ENCODE measurements around the gene SCARB2. TPM values are rescaled to one million over a fixed set of nuclear protein-coding genes. Genes with fewer than 3 reads are reported as not detected.

SCARB2 gene, protein sequence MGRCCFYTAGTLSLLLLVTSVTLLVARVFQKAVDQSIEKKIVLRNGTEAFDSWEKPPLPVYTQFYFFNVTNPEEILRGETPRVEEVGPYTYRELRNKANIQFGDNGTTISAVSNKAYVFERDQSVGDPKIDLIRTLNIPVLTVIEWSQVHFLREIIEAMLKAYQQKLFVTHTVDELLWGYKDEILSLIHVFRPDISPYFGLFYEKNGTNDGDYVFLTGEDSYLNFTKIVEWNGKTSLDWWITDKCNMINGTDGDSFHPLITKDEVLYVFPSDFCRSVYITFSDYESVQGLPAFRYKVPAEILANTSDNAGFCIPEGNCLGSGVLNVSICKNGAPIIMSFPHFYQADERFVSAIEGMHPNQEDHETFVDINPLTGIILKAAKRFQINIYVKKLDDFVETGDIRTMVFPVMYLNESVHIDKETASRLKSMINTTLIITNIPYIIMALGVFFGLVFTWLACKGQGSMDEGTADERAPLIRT
- total RNA-seq (2022; extraction: Qiagen RNA extraction; ENCODE audit: low read depth) = 40.6 to 57.3 TPM (median 53.1 TPM) in 5 replicates

DNA sequence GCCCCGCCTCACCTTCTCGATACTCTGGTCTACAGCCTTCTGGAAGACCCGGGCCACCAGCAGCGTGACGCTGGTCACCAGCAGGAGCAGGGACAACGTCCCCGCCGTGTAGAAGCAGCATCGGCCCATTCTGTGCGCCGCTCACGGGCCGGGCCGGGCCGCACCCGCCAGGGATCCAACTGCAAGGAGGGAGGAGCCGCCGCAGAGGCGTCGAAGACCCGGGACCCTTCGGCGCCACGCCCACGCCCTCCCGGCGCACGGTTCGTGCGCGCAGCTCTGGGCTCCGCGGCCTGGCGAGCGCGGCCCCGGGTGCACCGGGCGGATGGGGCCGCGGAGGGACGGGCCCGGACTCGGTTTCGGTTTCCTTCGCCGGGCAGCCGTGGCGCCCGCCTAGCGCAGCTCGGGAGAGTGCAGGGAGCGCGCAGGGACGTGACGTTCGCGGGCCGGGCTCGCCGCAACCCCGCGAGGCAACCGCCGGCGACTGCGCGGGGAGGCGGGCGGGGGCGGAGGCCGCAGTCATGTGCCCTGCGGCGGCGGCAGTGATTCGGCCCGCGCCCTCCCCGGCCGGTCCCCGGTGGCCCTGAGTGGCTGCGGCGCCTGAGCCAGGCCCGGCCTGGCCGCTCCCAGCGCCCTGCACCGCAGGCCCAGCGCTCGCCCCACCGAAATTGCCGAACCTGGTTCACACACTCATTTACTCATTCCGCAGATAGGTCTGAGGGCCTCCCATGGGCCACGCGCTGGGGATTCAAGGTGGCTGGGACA is at the start of gene SCARB2:
TSS of gene SCARB2 (minus strand) at position 410 of the 762 bp plus-strand sequence. CDS start at position 129, 281 bp downstream.

DNA sequence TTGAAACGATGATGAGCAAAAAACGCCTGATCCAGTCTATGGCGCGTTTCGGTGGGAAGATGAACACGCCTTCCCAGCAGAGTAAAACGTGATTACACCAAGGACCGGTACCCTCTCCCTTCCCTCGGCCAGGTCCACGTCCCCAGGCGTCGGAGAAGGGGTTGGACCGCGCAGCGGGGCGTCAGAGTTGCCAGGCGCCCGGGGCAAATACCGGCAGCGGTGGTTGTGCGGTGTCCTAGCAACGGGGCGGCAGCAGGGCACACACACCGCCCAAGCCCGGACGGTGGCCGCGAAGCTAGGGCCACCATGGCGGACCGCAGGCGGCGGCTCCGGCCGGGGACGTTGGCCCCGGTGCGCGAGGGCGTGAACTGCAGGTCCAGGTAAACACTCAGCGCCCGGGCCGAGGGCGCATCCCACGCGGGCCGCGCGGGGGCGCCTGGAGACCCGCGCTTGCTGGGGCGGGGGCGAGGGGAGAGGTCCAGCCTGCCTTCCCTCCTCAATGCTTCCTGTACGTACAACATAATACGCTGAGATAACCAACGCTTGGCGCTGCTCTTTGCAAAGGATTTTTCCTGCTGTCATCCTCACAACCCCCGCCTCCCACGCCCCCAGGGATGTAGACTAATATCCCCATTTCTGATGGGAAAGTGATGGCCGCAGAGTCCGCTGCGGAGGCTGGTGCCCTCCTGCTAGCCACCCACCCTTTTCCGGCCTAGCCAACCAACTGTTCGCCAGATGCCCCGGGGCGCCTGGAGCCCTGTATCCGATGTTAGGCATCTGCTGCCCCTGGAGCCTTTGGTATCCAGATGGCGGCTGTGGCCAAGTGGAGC is 38.0 kb upstream of the SCARB2 start, which contains the start of gene FAM47E:
TSS of gene FAM47E (plus strand) at position 281 of the 830 bp plus-strand sequence. CDS start at position 307, 26 bp downstream.

DNA sequence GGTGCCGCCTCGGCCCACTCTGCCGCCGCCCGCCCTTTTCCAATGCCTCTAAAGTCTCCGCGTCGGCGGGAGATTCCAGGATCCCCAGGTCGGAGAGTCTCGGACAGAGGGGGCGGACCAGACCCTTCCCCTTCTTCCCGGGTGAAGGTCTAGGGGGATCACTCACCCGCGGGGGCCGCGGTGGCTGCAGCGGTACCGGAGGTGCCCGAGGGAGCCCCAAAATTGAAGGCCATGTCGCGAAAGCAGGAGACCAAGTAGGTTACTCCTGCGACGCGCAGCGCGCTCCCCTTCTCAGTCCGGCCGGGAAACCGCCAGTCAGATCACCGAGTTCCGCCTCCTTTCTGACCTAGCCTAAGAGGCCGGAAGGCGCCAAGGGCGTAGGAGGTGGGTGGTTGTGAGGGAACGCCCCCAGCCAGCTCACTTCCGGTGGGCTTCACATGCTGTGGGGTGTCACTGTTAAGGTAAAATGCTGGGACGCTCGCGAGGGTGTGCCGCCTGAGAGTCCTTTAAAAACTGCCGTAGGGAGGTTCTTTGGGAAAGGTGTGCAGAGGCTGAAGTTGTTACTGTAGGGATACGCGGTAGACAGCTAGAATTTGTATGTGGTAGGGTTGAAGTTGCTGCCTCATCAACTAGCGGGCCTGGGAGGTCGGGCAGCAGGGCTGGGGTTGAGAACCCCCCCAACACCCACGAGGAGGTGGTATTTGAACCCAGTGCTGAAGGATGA is 65.3 kb downstream of the SCARB2 start, which contains the start of gene NUP54:
TSS of gene NUP54 (minus strand) at position 256 of the 724 bp plus-strand sequence. CDS start at position 233, 23 bp downstream.

Other genes starting within 250 kb of the SCARB2 start
- gene SDAD1, start 222.9 kb downstream of the SCARB2 start, total RNA-seq (2022; extraction: Qiagen RNA extraction; ENCODE audit: low read depth) = 13.7 to 19.9 TPM (median 14.1 TPM) in 5 replicates
- gene CXCL9, start 206.3 kb downstream of the SCARB2 start, total RNA-seq (2022; extraction: Qiagen RNA extraction; ENCODE audit: low read depth) = not detected in 5 replicates
- gene CXCL10, start 190.3 kb downstream of the SCARB2 start, total RNA-seq (2022; extraction: Qiagen RNA extraction; ENCODE audit: low read depth) = 0.07 to 0.27 TPM (median 0.12 TPM) in 3 of 5 replicates, not detected in the others
- gene CXCL11, start 177.8 kb downstream of the SCARB2 start, total RNA-seq (2022; extraction: Qiagen RNA extraction; ENCODE audit: low read depth) = 0.23 to 0.42 TPM (median 0.29 TPM) in 5 replicates
- not detected in 5 replicates for gene ART3, start 139.1 kb downstream of the SCARB2 start, total RNA-seq (2022; extraction: Qiagen RNA extraction; ENCODE audit: low read depth)
- gene NUP54, start 65.4 kb downstream of the SCARB2 start, total RNA-seq (2022; extraction: Qiagen RNA extraction; ENCODE audit: low read depth) = 24.9 to 43.7 TPM (median 26.4 TPM) in 5 replicates
- 0.08 to 0.23 TPM (median 0.08 TPM) in 3 of 5 replicates, not detected in the others for gene FAM47E, start 37.9 kb upstream of the SCARB2 start, total RNA-seq (2022; extraction: Qiagen RNA extraction; ENCODE audit: low read depth)
- 5.7 to 7.3 TPM (median 6.6 TPM) in 5 replicates for gene STBD1, start 92.9 kb upstream of the SCARB2 start, total RNA-seq (2022; extraction: Qiagen RNA extraction; ENCODE audit: low read depth)
- gene CCDC158, start 207.3 kb upstream of the SCARB2 start, total RNA-seq (2022; extraction: Qiagen RNA extraction; ENCODE audit: low read depth) = not detected in 5 replicates
- gene SHROOM3, start 221.4 kb upstream of the SCARB2 start, total RNA-seq (2022; extraction: Qiagen RNA extraction; ENCODE audit: low read depth) = 2.9 to 4.5 TPM (median 4.4 TPM) in 5 replicates